ENCODE data around the gene FTCD. TPM values are rescaled to one million over a fixed set of nuclear protein-coding genes. Genes with fewer than 3 reads are reported as not detected.
A peak's percentile ranks its signal among the peaks of the same experiment; 100 is the strongest.

Gene FTCD
- total RNA-seq, 1 donor = 0.43 TPM

DNA sequence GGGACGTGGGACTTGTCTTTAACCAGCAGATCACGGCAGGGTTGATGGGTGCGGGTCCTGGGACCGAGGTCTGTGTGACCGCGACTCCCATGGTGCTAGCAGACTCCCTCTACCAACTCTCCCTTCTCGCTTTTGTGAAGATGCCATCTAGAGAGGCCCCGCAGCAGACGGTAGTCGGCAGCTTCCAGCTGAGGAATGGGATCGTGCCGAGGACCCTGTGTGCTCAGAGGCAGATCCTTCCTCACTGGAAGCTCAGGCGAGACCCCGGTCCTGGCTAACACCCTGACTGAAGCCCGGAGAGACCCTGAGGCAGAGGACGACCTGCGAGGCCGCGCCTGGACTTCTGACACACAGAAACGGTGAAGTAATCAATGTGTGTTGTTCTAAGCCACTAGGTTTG is 41.4 kb upstream of the FTCD start:
- DNase-seq (ENCODE audit: low read depth) = no peak
- TF ChIP-seq, protein P1, sequence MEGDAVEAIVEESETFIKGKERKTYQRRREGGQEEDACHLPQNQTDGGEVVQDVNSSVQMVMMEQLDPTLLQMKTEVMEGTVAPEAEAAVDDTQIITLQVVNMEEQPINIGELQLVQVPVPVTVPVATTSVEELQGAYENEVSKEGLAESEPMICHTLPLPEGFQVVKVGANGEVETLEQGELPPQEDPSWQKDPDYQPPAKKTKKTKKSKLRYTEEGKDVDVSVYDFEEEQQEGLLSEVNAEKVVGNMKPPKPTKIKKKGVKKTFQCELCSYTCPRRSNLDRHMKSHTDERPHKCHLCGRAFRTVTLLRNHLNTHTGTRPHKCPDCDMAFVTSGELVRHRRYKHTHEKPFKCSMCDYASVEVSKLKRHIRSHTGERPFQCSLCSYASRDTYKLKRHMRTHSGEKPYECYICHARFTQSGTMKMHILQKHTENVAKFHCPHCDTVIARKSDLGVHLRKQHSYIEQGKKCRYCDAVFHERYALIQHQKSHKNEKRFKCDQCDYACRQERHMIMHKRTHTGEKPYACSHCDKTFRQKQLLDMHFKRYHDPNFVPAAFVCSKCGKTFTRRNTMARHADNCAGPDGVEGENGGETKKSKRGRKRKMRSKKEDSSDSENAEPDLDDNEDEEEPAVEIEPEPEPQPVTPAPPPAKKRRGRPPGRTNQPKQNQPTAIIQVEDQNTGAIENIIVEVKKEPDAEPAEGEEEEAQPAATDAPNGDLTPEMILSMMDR (IDR thresholded peaks at IDR 0.05; ENCODE audit: insufficient read depth, low read depth, low read length) = no peak
- H3K4me3 ChIP-seq (ENCODE audit: low read depth, low read length) = no peak overlapping the region

DNA sequence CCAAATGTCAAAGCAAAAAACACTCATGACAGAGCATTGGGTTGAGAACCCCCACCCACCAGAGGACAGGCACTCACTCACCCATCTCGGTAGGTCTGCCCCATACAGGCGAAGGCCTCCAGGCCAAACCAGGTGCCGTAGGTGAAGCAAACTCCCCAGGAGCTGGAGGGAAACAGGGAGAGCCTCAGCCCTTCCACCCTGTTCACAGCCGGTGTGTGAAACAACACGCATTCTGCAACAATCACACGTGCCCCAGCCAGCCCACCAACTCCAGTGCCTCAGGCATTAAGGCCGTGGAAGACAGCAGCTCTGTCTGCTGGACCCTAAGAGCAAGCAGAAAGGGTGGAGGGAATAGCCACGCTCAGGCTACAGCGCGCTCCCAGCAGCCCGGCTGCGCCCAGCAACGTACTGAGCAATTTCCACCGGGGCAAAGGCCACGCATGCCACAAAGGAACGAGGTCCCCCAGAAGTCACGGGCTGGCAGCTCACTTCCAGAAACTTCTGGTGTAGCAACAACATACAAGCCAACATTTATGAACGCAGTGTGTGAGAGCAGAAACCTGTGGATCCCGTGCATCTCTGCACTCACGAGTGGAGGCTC is 40.3 kb upstream of the FTCD start:
- TF ChIP-seq, protein P1 (IDR thresholded peaks at IDR 0.05; ENCODE audit: insufficient read depth, low read depth, low read length) = no peak
- DNase-seq (ENCODE audit: low read depth) = no peak
- no peak overlapping the region for H3K4me3 ChIP-seq (ENCODE audit: low read depth, low read length)

DNA sequence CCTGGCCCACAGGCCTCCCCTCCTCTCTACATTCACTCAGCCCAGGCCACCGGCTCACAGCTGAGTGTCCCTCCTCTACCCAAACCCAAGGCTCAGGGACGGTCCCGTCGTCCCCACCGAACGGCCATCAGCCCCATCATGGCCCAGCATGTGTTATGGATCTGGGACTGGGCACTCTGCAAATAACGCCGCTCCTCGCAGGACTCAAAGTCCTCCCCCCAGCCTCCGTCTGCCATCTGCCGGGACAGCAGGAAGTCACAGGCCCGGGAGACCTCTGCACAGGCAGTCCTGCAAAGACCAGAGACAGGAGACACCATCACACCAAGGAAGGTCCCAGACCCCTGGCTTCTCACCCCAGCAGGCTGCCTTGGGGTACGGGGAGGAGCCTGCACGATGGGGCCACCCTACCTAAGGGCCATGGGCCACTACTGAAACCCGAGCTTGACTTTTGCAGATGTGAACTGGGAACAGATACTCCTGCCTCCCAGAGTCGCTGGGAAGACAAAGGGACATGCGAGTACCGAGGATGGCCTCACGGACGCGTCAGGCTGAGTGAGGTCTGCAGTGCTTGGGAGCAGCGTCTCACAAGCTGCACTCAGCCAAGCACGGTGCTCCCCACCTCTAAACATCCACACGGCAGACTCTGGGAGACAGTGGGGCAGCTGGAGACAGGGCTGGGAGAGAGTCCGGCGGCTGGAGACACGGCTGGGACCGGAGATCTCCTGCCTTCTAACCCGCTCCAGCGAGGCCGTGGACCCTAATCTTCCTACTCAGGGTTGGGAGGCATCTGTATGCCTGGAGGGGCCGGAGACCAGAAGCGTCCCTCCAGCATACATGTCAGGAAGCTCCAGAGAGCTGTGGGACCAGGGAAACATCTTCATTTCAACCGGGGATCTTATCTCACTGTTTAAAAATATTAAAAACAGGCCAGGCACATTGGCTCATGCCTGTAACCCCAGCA is 39.3 kb upstream of the FTCD start:
- no peak for DNase-seq (ENCODE audit: low read depth)
- TF ChIP-seq, protein P1 (IDR thresholded peaks at IDR 0.05; ENCODE audit: insufficient read depth, low read depth, low read length) = no peak
- H3K4me3 ChIP-seq (ENCODE audit: low read depth, low read length) = no peak overlapping the region

DNA sequence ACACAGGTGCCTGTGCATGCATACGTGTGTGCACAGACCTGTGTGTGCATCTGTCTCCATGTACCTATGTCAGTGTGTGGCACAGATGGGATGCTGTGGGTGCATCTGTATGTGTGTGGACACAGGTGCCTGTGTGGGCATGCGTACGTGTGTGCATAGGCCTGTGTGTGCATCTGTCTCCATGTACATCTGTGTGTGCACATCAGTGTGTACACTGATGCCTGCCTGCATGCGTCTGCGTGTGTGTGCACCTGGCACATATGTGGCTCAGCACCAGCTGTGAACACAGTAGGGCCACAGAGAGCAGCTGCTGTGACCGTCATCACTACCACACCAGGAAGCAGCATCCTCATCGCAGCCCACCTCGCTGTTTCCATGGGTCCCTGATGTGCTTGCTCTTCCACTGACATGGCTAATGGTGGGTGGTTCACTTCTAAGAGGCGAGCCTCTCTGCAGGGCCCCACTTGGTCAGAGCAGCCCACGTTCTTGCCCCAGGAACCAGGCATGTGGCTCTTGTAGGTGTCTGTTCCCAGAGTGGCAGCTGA is 38.5 kb upstream of the FTCD start:
- no peak for DNase-seq (ENCODE audit: low read depth)
- H3K4me3 ChIP-seq (ENCODE audit: low read depth, low read length) = no peak overlapping the region
- TF ChIP-seq, protein P1 (IDR thresholded peaks at IDR 0.05; ENCODE audit: insufficient read depth, low read depth, low read length) = no peak

DNA sequence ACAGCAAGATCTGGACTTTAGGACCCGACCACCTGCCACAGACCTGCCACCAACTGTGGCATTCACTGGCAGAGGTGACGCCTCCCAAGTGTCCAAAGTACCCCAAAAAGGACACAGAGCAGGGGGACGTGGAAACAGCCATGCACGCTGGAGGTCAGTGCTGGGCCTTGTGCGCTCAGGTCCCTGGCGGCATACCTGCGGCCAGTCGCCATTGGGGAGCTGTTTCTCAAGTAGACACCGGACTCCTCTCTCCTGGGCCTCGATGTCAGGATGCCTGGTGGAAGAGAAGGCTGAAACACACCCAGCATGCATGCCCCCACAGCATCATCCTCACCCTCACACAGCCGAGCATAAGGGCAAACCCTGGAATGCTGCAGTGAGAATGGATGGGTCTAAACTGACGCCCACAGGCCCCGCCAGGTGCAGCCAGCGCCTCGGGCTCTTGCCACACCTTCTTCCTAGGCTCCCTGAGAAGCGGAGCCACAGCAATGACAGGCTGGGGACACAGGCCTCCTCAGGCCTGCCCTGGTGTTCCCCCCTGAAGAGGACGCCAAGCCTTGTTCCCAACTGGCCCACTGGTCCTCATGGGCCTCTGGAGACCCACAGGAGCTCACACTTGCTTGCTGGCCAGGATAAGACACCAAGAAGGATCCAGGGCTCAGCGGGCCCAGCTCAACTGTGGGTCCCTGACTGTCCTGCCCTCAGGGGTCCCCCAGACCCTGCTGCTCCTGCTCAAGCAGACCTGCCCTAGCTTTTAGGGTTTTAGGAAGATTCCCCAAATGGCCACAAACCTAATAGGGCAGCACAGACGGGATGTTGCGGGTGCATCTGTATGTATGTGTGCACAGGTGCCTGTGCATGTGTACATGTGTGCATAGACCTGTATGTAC is 36.6 kb upstream of the FTCD start:
- no peak for DNase-seq (ENCODE audit: low read depth)
- H3K4me3 ChIP-seq (ENCODE audit: low read depth, low read length) = no peak overlapping the region
- TF ChIP-seq, protein P1 (IDR thresholded peaks at IDR 0.05; ENCODE audit: insufficient read depth, low read depth, low read length) = no peak

DNA sequence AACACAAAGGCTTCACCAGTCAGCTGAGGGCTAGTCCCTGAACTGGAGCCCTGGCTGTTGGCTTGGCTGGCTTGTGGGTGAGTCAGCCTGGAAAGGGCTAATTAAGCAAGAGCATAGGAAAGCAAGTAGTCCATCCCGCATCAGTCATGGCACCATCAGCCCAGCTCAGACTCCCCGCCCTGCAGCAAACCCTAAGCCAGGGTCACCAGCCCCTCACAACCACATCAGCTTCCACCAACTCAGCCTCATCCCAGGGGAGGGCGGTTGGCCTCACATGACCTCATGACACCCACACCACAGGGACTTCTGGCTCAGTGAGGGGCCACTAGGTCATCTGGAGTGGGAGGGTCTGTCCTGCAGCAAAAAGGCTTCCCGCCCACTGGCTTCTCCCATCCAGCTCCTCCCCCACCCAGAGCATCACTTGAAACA is 35.9 kb upstream of the FTCD start:
- TF ChIP-seq, protein P1 (IDR thresholded peaks at IDR 0.05; ENCODE audit: insufficient read depth, low read depth, low read length) = no peak
- peak; percentile 81 for DNase-seq (ENCODE audit: low read depth)

More for the DNA sequence above, 35.9 kb upstream of the FTCD start:
- no peak overlapping the region for H3K4me3 ChIP-seq (ENCODE audit: low read depth, low read length)
